Upper lobe of left lung (tissue), 4 donors: ENCODE data around the gene CTDNEP1.

Source experiments
- CTCF ChIP-seq, 6 experiments: fragments of 450-650 bp in 4 of 6; fragments of 200-600 bp in 2 of 6; sonication (generic) in 2 of 6; IDR thresholded peaks; one replicate each; pipeline ENCODE4 v1.5.1; 2016 to 2019; ENCODE audit warnings: antibody characterized with exemption in 6 of 6
- POLR2AphosphoS5 ChIP-seq, 2 donors: sonication (generic); formaldehyde crosslinking; IDR thresholded peaks; one replicate each; pipeline ENCODE4 v1.5.1; 2017; ENCODE audit warnings: antibody characterized with exemption in 2 of 2

- TF ChIP-seq POLR2AphosphoS5 (IDR thresholded peaks at IDR 0.05) (no peak), CTCF (IDR thresholded peaks at IDR 0.05) (no peak)
Measured at GRCh38 chr17:7289256-7290032, 37.9 kb upstream of the CTDNEP1 start.
